Measurements from ENCODE around the gene TMEM132A.

DNA sequence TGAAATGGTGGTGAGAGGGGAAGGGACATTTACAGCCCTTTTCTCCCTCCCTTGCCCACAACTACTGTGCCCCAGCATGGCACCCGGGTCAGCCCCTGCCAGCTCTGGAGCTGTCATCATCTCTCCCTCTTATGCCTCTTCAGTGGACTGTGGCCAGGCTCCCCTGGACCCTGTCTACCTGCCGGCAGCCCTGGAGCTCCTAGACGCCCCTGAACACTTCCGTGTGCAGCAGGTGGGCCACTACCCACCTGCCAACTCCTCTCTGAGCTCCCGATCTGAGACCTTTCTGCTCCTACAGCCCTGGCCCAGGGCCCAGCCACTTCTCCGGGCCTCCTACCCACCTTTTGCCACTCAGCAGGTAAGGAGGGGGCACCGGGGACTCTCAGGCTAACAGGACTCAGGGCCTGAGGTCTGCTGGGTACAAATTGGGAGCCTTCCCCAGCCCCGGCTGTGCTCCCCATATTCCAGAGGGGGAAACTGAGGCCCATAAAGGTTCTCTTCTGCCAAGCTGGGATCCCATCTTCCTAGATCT is 2.9 kb downstream of the TMEM132A start:
- TF ChIP-seq, protein P1, sequence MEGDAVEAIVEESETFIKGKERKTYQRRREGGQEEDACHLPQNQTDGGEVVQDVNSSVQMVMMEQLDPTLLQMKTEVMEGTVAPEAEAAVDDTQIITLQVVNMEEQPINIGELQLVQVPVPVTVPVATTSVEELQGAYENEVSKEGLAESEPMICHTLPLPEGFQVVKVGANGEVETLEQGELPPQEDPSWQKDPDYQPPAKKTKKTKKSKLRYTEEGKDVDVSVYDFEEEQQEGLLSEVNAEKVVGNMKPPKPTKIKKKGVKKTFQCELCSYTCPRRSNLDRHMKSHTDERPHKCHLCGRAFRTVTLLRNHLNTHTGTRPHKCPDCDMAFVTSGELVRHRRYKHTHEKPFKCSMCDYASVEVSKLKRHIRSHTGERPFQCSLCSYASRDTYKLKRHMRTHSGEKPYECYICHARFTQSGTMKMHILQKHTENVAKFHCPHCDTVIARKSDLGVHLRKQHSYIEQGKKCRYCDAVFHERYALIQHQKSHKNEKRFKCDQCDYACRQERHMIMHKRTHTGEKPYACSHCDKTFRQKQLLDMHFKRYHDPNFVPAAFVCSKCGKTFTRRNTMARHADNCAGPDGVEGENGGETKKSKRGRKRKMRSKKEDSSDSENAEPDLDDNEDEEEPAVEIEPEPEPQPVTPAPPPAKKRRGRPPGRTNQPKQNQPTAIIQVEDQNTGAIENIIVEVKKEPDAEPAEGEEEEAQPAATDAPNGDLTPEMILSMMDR (IDR thresholded peaks at IDR 0.05): no peak
- TF ChIP-seq POLR2A (IDR thresholded peaks at IDR 0.05) (no peak), POLR2AphosphoS5 (IDR thresholded peaks at IDR 0.05; ENCODE audit: insufficient read depth in 1 of 2, low read depth in 1 of 2) (no peak)

Data from vagina (tissue), 2 donors.